ENCODE results near the gene RNF115. TPM values are rescaled to one million over a fixed set of nuclear protein-coding genes. Genes with fewer than 3 reads are reported as not detected.
"Not testable (repeated sequence)": the region's sequence is repeated elsewhere in the genome, so short reads cannot be mapped to it uniquely, and the experiment has no call there.

Gene RNF115
- total and polyA plus RNA-seq, 2 of the 8 experiments (the other 6 are each of a cell fraction or from before 2014, with no cell fraction given): 4.7 to 10.8 TPM

DNA sequence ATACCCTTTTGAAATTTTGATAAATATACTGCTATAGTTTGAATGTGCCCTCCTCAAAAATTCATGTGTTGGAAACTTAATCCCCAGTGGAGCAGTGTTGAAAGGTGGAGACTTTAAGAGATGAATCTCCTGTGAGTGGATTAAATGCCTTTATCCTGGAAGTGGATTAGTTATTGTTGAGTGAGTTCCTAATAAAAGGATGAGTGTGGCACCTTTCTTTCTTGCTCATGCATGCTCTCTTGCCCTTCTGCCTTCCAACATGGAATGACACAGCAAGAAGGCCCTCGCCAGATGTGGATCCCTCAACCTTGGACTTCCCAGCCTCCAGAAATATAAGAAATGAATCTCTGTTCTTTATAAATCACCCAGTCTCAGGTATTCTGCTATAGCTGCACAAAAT, 52.8 kb downstream of the RNF115 start:
- Histone ChIP-seq H2BK120ac (replicated peaks; ENCODE audit: low read depth, low read length) (no peak overlapping the region), H4K8ac (ENCODE audit: extremely low read depth, insufficient read depth, low read length) (no peak overlapping the region), H3K27ac (ENCODE audit: low read depth, low read length) (no peak overlapping the region), H2BK12ac (ENCODE audit: low read depth, low read length) (no peak overlapping the region), H2BK20ac (ENCODE audit: low read length) (no peak overlapping the region), H3K23ac (ENCODE audit: insufficient read length) (no peak overlapping the region), H3K4ac (replicated peaks; ENCODE audit: insufficient read length, low read depth, low read length) (no peak overlapping the region), H3K14ac (ENCODE audit: insufficient read length) (no peak overlapping the region), H3K4me3 (ENCODE audit: extremely low read depth in 1 of 4, insufficient read depth in 2 of 4, low read depth in 3 of 4, low read length in 4 of 4) (no peak overlapping the region), H2AFZ (ENCODE audit: low read length) (no peak overlapping the region), H3K9me3 (ENCODE audit: insufficient read depth in 2 of 2, low read depth in 1 of 2, low read length in 1 of 2) (peaks cover 0 to 11% of the 10 kb centered on the region in 2 experiments; a peak in 1 of 4 replicates), H2BK15ac (ENCODE audit: low read length) (no peak overlapping the region), H3K18ac (ENCODE audit: extremely low read depth, low read length) (no peak overlapping the region), H3K4me1 (replicated peaks in 1 of 4; ENCODE audit: control insufficient read depth in 3 of 4, insufficient read depth in 4 of 4, low read length in 3 of 4) (no peaks in the 10 kb centered on the region), H3K56ac (replicated peaks; ENCODE audit: insufficient read length, low read depth, low read length) (no peak overlapping the region), H2AK5ac (ENCODE audit: low read depth, low read length) (no peak overlapping the region), H4K5ac (ENCODE audit: insufficient read length, low read depth, low read length) (no peak overlapping the region), H3K9ac (replicated peaks in 1 of 4; ENCODE audit: extremely low read depth in 1 of 4, low read depth in 3 of 4, low read length in 3 of 4) (no peak overlapping the region), H3K79me2 (ENCODE audit: control insufficient read depth in 1 of 2, insufficient read depth in 2 of 2, low read length in 2 of 2) (no peaks in the 10 kb centered on the region), H3K23me2 (ENCODE audit: low read depth, low read length) (no peaks in the 10 kb centered on the region), H2BK5ac (ENCODE audit: low read depth, low read length) (no peak overlapping the region), H3K27me3 (replicated peaks in 1 of 4; ENCODE audit: control insufficient read depth in 3 of 4, extremely low read depth in 1 of 4, insufficient read depth in 3 of 4, low read length in 3 of 4) (no peaks in the 10 kb centered on the region), H3K79me1 (ENCODE audit: low read depth, low read length) (no peaks in the 10 kb centered on the region), H3K4me2 (ENCODE audit: insufficient read depth in 1 of 2, low read depth in 2 of 2, low read length in 2 of 2) (no peak overlapping the region), H4K91ac (replicated peaks; ENCODE audit: insufficient read length, low read length) (no peak overlapping the region), H4K20me1 (replicated peaks in 1 of 2; ENCODE audit: control insufficient read depth in 1 of 2, insufficient read depth in 2 of 2, low read length in 2 of 2) (no peaks in the 10 kb centered on the region), H3K36me3 (ENCODE audit: control insufficient read depth in 2 of 4, insufficient read depth in 4 of 4, low read length in 3 of 4) (peaks cover 0 to 14% (median 0%) of the 10 kb centered on the region in 4 experiments; a peak in 4 of 8 replicates)
- TF ChIP-seq SAP30 (IDR thresholded peaks at IDR 0.05; ENCODE audit: insufficient read depth, insufficient replicate concordance, low read length) (no peak), SP1 (IDR thresholded peaks at IDR 0.05; ENCODE audit: low read depth, low read length) (no peak)
- no peak for FAIRE-seq
- ChIA-PET CTCF (ENCODE audit: partially characterized antibody) (no interaction called here), POLR2A (ENCODE audit: partially characterized antibody) (no interaction called here)
- DNase-seq (ENCODE audit: low read depth in 1 of 2, low spot score in 2 of 2): no peak
- WGBS, 2 experiments (ENCODE audit: extremely low coverage in 1 of 2, insufficient coverage in 1 of 2, insufficient read length in 1 of 2, insufficient replicate concordance in 2 of 2, low coverage in 1 of 2, low lambda C conversion rate in 2 of 2, missing lambda C conversion rate in 1 of 2): 83% methylated on average over 1 of the region's 1 CpG; no CpG with 5 or more reads in 1 of the 2 experiments

DNA sequence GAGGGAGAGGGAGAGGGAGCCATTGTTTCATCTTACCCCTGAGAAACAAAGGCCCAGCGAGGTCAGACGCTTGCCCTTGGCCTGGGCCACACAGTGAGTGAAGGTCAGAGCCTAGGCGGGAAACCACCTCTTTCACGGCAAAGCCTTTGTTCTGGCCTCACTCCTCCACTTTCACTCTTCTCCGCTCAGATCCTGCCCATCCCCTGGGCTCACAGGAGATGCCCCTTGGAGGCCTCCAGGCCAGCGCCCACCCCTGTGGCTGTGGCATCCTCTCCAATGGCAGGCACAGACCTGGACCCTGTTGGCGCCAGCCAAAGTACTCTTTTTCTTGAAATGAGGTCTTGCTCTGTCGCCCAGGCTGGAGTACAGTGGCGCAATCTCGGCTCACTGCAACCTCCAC, 55.9 kb downstream of the RNF115 start:
- H4K91ac ChIP-seq (replicated peaks; ENCODE audit: insufficient read length, low read length); FAIRE-seq; H3K79me1 ChIP-seq (ENCODE audit: low read depth, low read length); H2BK15ac ChIP-seq (ENCODE audit: low read length); H4K8ac ChIP-seq (ENCODE audit: extremely low read depth, insufficient read depth, low read length); H3K4ac ChIP-seq (replicated peaks; ENCODE audit: insufficient read length, low read depth, low read length); H3K27ac ChIP-seq (ENCODE audit: low read depth, low read length); H3K4me3 ChIP-seq (ENCODE audit: extremely low read depth in 1 of 4, insufficient read depth in 2 of 4, low read depth in 3 of 4, low read length in 4 of 4); H3K18ac ChIP-seq (ENCODE audit: extremely low read depth, low read length); H3K14ac ChIP-seq (ENCODE audit: insufficient read length); DNase-seq (ENCODE audit: low read depth in 1 of 2, low spot score in 2 of 2); H3K23ac ChIP-seq (ENCODE audit: insufficient read length); H3K9ac ChIP-seq (replicated peaks in 1 of 4; ENCODE audit: extremely low read depth in 1 of 4, low read depth in 3 of 4, low read length in 3 of 4); POLR2A ChIA-PET (ENCODE audit: partially characterized antibody); H4K5ac ChIP-seq (ENCODE audit: insufficient read length, low read depth, low read length); H2BK12ac ChIP-seq (ENCODE audit: low read depth, low read length); H3K4me1 ChIP-seq (replicated peaks in 1 of 4; ENCODE audit: control insufficient read depth in 3 of 4, insufficient read depth in 4 of 4, low read length in 3 of 4); CTCF ChIA-PET (ENCODE audit: partially characterized antibody); H3K4me2 ChIP-seq (ENCODE audit: insufficient read depth in 1 of 2, low read depth in 2 of 2, low read length in 2 of 2); H2BK5ac ChIP-seq (ENCODE audit: low read depth, low read length); H3K56ac ChIP-seq (replicated peaks; ENCODE audit: insufficient read length, low read depth, low read length); H3K79me2 ChIP-seq (ENCODE audit: control insufficient read depth in 1 of 2, insufficient read depth in 2 of 2, low read length in 2 of 2); H2AFZ ChIP-seq (ENCODE audit: low read length); H4K20me1 ChIP-seq (replicated peaks in 1 of 2; ENCODE audit: control insufficient read depth in 1 of 2, insufficient read depth in 2 of 2, low read length in 2 of 2); H3K27me3 ChIP-seq (replicated peaks in 1 of 4; ENCODE audit: control insufficient read depth in 3 of 4, extremely low read depth in 1 of 4, insufficient read depth in 3 of 4, low read length in 3 of 4); H2BK20ac ChIP-seq (ENCODE audit: low read length); H2AK5ac ChIP-seq (ENCODE audit: low read depth, low read length); H2BK120ac ChIP-seq (replicated peaks; ENCODE audit: low read depth, low read length); H3K23me2 ChIP-seq (ENCODE audit: low read depth, low read length): not testable (repeated sequence)
- WGBS, 2 experiments (ENCODE audit: extremely low coverage in 1 of 2, insufficient coverage in 1 of 2, insufficient read length in 1 of 2, insufficient replicate concordance in 2 of 2, low coverage in 1 of 2, low lambda C conversion rate in 2 of 2, missing lambda C conversion rate in 1 of 2): 97% methylated on average over 8 of the region's 10 CpGs; no CpG with 5 or more reads in 1 of the 2 experiments
- peaks cover 0 to 22% of the 10 kb centered on the region in 2 experiments; a peak in 1 of 4 replicates for H3K9me3 ChIP-seq (ENCODE audit: insufficient read depth in 2 of 2, low read depth in 1 of 2, low read length in 1 of 2)
- H3K36me3 ChIP-seq (ENCODE audit: control insufficient read depth in 2 of 4, insufficient read depth in 4 of 4, low read length in 3 of 4): peaks cover 0 to 17% (median 0%) of the 10 kb centered on the region in 4 experiments; a peak in 4 of 8 replicates

Data from H1 (cell line).